Ramos (cell line): Measurements from ENCODE around the gene THOC6.

Experiments
- in situ Hi-C: fragments of 300-500 bp; cut with MboI; formaldehyde crosslinking; loops from one replicate; pipeline ENCODE4 v1.14.3; 2022; ENCODE audit warnings: low sequenced_read_pairs; ENCODE audit not compliant: unreplicated experiment

Gene THOC6

GRCh38 chr16:3023669-3024478 is at the start of gene THOC6, which contains the start of gene HCFC1R1:
Gene THOC6 (plus strand): TSS chr16:3024035. CDS start chr16:3024327, 292 bp downstream.
Gene HCFC1R1 (minus strand): TSS chr16:3023942. CDS start chr16:3023941, 1 bp downstream.
- in situ Hi-C loops = no loop called here

- in situ Hi-C loops = no loop called here
Measured at GRCh38 chr16:2974319-2975056, 49.3 kb upstream of the THOC6 start.

- in situ Hi-C loops = no loop called here
Measured at GRCh38 chr16:2975161-2975795, 48.6 kb upstream of the THOC6 start.

- in situ Hi-C loops = no loop called here
Measured at GRCh38 chr16:2976201-2976600, 47.6 kb upstream of the THOC6 start.

- in situ Hi-C loops = no loop called here
Measured at GRCh38 chr16:2976673-2977072, 47.2 kb upstream of the THOC6 start.

- in situ Hi-C loops = no loop called here
Measured at GRCh38 chr16:2977440-2977839, 46.4 kb upstream of the THOC6 start.

GRCh38 chr16:2979669-2980226 is 44.1 kb upstream of the THOC6 start:
- in situ Hi-C loops = no loop called here

- in situ Hi-C loops = no loop called here
Measured at GRCh38 chr16:2980227-2981176, 43.3 kb upstream of the THOC6 start, which contains the start of gene PKMYT1. Gene PKMYT1 (minus strand): TSS chr16:2980446. CDS start chr16:2979657, 789 bp downstream.

GRCh38 chr16:2981177-2981898 is 42.5 kb upstream of the THOC6 start:
- in situ Hi-C loops = no loop called here

GRCh38 chr16:2981899-2982250 is 42.0 kb upstream of the THOC6 start:
- in situ Hi-C loops = no loop called here

GRCh38 chr16:2982402-2982801 is 41.4 kb upstream of the THOC6 start:
- in situ Hi-C loops = no loop called here

GRCh38 chr16:2983706-2984136 is 40.1 kb upstream of the THOC6 start:
- in situ Hi-C loops = no loop called here

GRCh38 chr16:2985462-2985861 is 38.4 kb upstream of the THOC6 start:
- in situ Hi-C loops = no loop called here

- in situ Hi-C loops = no loop called here
Measured at GRCh38 chr16:2985893-2986355, 37.9 kb upstream of the THOC6 start.

GRCh38 chr16:2986623-2987188 is 37.1 kb upstream of the THOC6 start:
- in situ Hi-C loops = no loop called here

- in situ Hi-C loops = no loop called here
Measured at GRCh38 chr16:2987286-2987685, 36.5 kb upstream of the THOC6 start.

- in situ Hi-C loops = no loop called here
Measured at GRCh38 chr16:2987833-2988232, 36.0 kb upstream of the THOC6 start.

- in situ Hi-C loops = no loop called here
Measured at GRCh38 chr16:2988590-2989099, 35.2 kb upstream of the THOC6 start.
